HG02798 (cell line): ENCODE measurements around the gene ICA1L.

Source experiments
- ATAC-seq: cut with Tn5 transposase; IDR thresholded peaks from one replicate; pipeline ENCODE4 v1.9.1; 2021; ENCODE audit warnings: mild to moderate bottlenecking; ENCODE audit not compliant: unreplicated experiment, poor library complexity

Gene ICA1L

GRCh38 chr2:202750763-202751427 lies 120.7 kb downstream of the ICA1L start:
- ATAC-seq = no peak

- no peak for ATAC-seq
Observed at GRCh38 chr2:202749477-202749876, 122.1 kb downstream of the ICA1L start.

- ATAC-seq = no peak
Observed at GRCh38 chr2:202743613-202744012, 128.0 kb downstream of the ICA1L start.

GRCh38 chr2:202736826-202737225 lies 134.7 kb downstream of the ICA1L start:
- no peak for ATAC-seq

GRCh38 chr2:202726070-202726469 lies 145.5 kb downstream of the ICA1L start:
- no peak for ATAC-seq

GRCh38 chr2:202723746-202724145 lies 147.8 kb downstream of the ICA1L start:
- no peak for ATAC-seq
